Spleen (tissue), 7 donors: ENCODE results near the gene TBC1D22A.

Experiments used
- CTCF ChIP-seq, 11 experiments: fragments of 200-600 bp in 7 of 11; fragments of 450-650 bp in 4 of 11; sonication (generic) in 4 of 11; IDR thresholded peaks in 8 of 11; conservative IDR thresholded peaks in 3 of 11; 1 replicate in 7 of 11; 2 replicates in 4 of 11; pipeline versions ENCODE4 v1.4.0 to v1.8.0; 2016 to 2021; ENCODE audit warnings: antibody characterized with exemption in 11 of 11, inconsistent platforms in 4 of 11, mild to moderate bottlenecking in 1 of 11
- POLR2A ChIP-seq, 3 donors: fragments of 450-650 bp; IDR thresholded peaks; one replicate each; pipeline ENCODE4 v1.5.1; 2017; ENCODE audit warnings: antibody characterized with exemption in 3 of 3, mild to moderate bottlenecking in 1 of 3
- donor health status: DM: no; HTN: no; CAD: no; lungs with moderate emphysema.
- donor health status: DM: no; HTN: no; CAD: no.
- donor health status: DM: no; HTN: no; CAD: no.

- no peak for TF ChIP-seq CTCF (IDR thresholded peaks at IDR 0.05 in 8 of 11, conservative IDR thresholded peaks at IDR 0.05 in 3 of 11)
- no peak for TF ChIP-seq POLR2A (IDR thresholded peaks at IDR 0.05)
Observed at GRCh38 chr22:47041271-47042115, 279.0 kb downstream of the TBC1D22A start.
